Adrenal gland (tissue), 12 donors: Measurements from ENCODE around the gene ZFHX2. TPM values are rescaled to one million over a fixed set of nuclear protein-coding genes. Genes with fewer than 3 reads are reported as not detected.

Experiments
- DNase-seq, 7 donors: peaks; one replicate each; pipeline ENCODE4 v3.0.0-alpha.2; 2019 to 2020
- H3K27ac ChIP-seq, 5 donors: fragments of 200-600 bp; sonication (generic) in 4 of 5; 1 replicate in 3 of 5; 2 replicates in 2 of 5; pipeline versions ENCODE4 v1.5.1 to v1.8.0; 2016 to 2020; ENCODE audit warnings: mild to moderate bottlenecking in 1 of 5
- H3K27me3 ChIP-seq: fragments of 200-600 bp; 2 replicates; pipeline ENCODE4 v1.8.0; 2021
- H3K36me3 ChIP-seq, 2 donors: fragments of 200-600 bp; replicated peaks in 1 of 2; 1 replicate in 1 of 2; 2 replicates in 1 of 2; pipeline versions ENCODE4 v1.5.1 to v1.8.0; 2018 to 2022
- H3K4me1 ChIP-seq, 2 donors: fragments of 200-600 bp; replicated peaks in 1 of 2; 1 replicate in 1 of 2; 2 replicates in 1 of 2; pipeline versions ENCODE4 v1.5.1 to v1.8.0; 2018 to 2021
- H3K4me3 ChIP-seq, 4 donors: fragments of 200-600 bp; sonication (generic) in 3 of 4; one replicate each; pipeline ENCODE4 v1.5.1; 2016 to 2018
- H3K9me3 ChIP-seq, 3 donors: fragments of 200-600 bp; sonication (generic) in 1 of 3; replicated peaks in 1 of 3; 1 replicate in 2 of 3; 2 replicates in 1 of 3; pipeline versions ENCODE4 v1.5.1 to v1.8.0; 2016 to 2021
- CTCF ChIP-seq, 6 experiments: fragments of 450-650 bp in 4 of 6; fragments of 200-600 bp in 2 of 6; sonication (generic) in 1 of 6; IDR thresholded peaks; 1 replicate in 5 of 6; 2 replicates in 1 of 6; pipeline versions ENCODE4 v1.5.1 to v1.8.0; 2016 to 2021; ENCODE audit warnings: antibody characterized with exemption in 6 of 6, mild to moderate bottlenecking in 2 of 6, moderate library complexity in 1 of 6
- POLR2A ChIP-seq, 2 donors: fragments of 450-650 bp; IDR thresholded peaks; one replicate each; pipeline ENCODE4 v1.6.1; 2017; ENCODE audit warnings: antibody characterized with exemption in 2 of 2, mild to moderate bottlenecking in 2 of 2, moderate library complexity in 1 of 2
- WGBS, 4 donors: extraction: QIAGEN DNeasy Blood & Tissue Kit in 2 of 4; methylation state at CpG; one replicate each; pipeline versions ENCODE4 v1.1.5 to v1.1.7; 2013 to 2017; 5-methylcytosine and 5-hydroxymethylcytosine counted together
- intact Hi-C, 2 donors: fragments of 100-400 bp; cut with DNase I; formaldehyde crosslinking; loops; one replicate each; pipeline versions ENCODE4 v1.14.1 to v1.15.0; 2022 to 2023
- polyA plus RNA-seq, 3 donors: library from polyadenylated mRNA; stranded (reverse); fragments of 200-250 nt in 2 of 3; fragments of 350-450 nt in 1 of 3; fragmentation: Illumina TruSeq in 1 of 3; extraction: RNeasy Lipid Tissue Mini Kit (QIAGEN cat#74804) in 1 of 3; gene quantifications; one replicate each; pipeline ENCODE4 v1.2.3, GENCODE V29; 2013 to 2014
- total RNA-seq, 9 donors: library from RNA; depleted of rRNA in 4 of 9; stranded (reverse); fragments of >200 nt in 4 of 9; fragments of 120-200 nt in 1 of 9; fragmentation: NEBNext Ultra II Directional in 1 of 9; extraction: Animal tissue kit (Norgen Biotek cat#: 25700) in 1 of 9; gene quantifications; one replicate each; pipeline versions ENCODE4 v1.1.0 to v1.2.4, GENCODE V29; 2013 to 2023
- donor health status: healthy with polysubstance abuse.
- donor health status: Bipolar disorder and iron deficiency.
- donor health status: DM: yes; HTN: yes; CAD: no.
- donor health status: DM: no; HTN: no; CAD: no.
- donor health status: DM: no; HTN: no; CAD: no.
- donor health status: DM: yes; HTN: yes; CAD: no.

Gene ZFHX2
- total and polyA plus RNA-seq, 12 donors, result 0.54 to 9.7 (median 2.3) TPM

GRCh38 chr14:23482823-23483148, 68.8 kb downstream of the ZFHX2 start:
- Histone ChIP-seq H3K27me3 (no peaks in the 10 kb centered on the region), H3K9me3 (no peaks in the 10 kb centered on the region), H3K4me1 (no peaks in the 10 kb centered on the region), H3K4me3 (no peak overlapping the region), H3K27ac (no peak overlapping the region), H3K36me3 (peaks cover 0 to 3% of the 10 kb centered on the region in 2 donors)
- intact Hi-C loops, result no loop called here
- TF ChIP-seq CTCF (IDR thresholded peaks at IDR 0.05), result no peak
- TF ChIP-seq POLR2A (IDR thresholded peaks at IDR 0.05), result no peak
- DNase-seq, result no peak

GRCh38 chr14:23481979-23482822, 69.4 kb downstream of the ZFHX2 start:
- no peaks in the 10 kb centered on the region for H3K9me3 ChIP-seq
- DNase-seq, result no peak
- H3K27me3 ChIP-seq, result no peaks in the 10 kb centered on the region
- WGBS, 4 donors, result 58 to 67% (median 62%) methylated on average over 7 of the region's 7 CpGs
- H3K27ac ChIP-seq, result no peak overlapping the region
- intact Hi-C loops, result no loop called here
- H3K36me3 ChIP-seq, result peaks cover 0 to 9% of the 10 kb centered on the region in 2 donors
- TF ChIP-seq CTCF (IDR thresholded peaks at IDR 0.05) (no peak), POLR2A (IDR thresholded peaks at IDR 0.05) (no peak)
- H3K4me1 ChIP-seq, result no peaks in the 10 kb centered on the region
- no peak overlapping the region for H3K4me3 ChIP-seq

GRCh38 chr14:23481362-23481970, 70.1 kb downstream of the ZFHX2 start:
- WGBS, 4 donors, result 66 to 77% (median 69%) methylated on average over 3 of the region's 3 CpGs
- intact Hi-C loops, result no loop called here

More at GRCh38 chr14:23481362-23481970, 70.1 kb downstream of the ZFHX2 start:
- peaks cover 0 to 17% of the 10 kb centered on the region in 2 donors for H3K36me3 ChIP-seq
- no peak overlapping the region for H3K4me3 ChIP-seq
- H3K9me3 ChIP-seq, result no peaks in the 10 kb centered on the region
- no peak for TF ChIP-seq CTCF (IDR thresholded peaks at IDR 0.05)
- no peak for TF ChIP-seq POLR2A (IDR thresholded peaks at IDR 0.05)
- no peaks in the 10 kb centered on the region for H3K4me1 ChIP-seq
- DNase-seq, result no peak
- no peak overlapping the region for H3K27ac ChIP-seq
- H3K27me3 ChIP-seq, result no peaks in the 10 kb centered on the region
